ENCODE results near the gene NEDD4L. TPM values are rescaled to one million over a fixed set of nuclear protein-coding genes. Genes with fewer than 3 reads are reported as not detected.
A peak's percentile ranks its signal among the peaks of the same experiment; 100 is the strongest.

The NEDD4L gene
- total and polyA plus RNA-seq, 7 donors, result 14.8 to 28.0 (median 19.6) TPM

- Histone ChIP-seq H3K27me3 (ENCODE audit: insufficient read depth in 3 of 3, low read length in 2 of 3) (no peaks in the 10 kb centered on the region), H3K4me1 (peaks cover 22% of the 10 kb centered on the region), H3K9me3 (no peaks in the 10 kb centered on the region), H3K27ac (no peak overlapping the region), H3K4me3 (no peak overlapping the region), H3K36me3 (ENCODE audit: insufficient read depth in 1 of 2, low read depth in 1 of 2) (peaks cover 0 to 76% of the 10 kb centered on the region in 2 donors)
- intact Hi-C loops (cut with DNase I), result no loop called here
- no peak for TF ChIP-seq CTCF (IDR thresholded peaks at IDR 0.05)
- DNase-seq (no peak), ATAC-seq (no peak)
- 96 to 97% (median 96%) methylated on average over 14 of the region's 14 CpGs for WGBS, 3 donors
Measured at GRCh38 chr18:58386780-58387179, 342.8 kb downstream of the NEDD4L start.

- ATAC-seq (no peak), DNase-seq (no peak)
- 86 to 93% (median 88%) methylated on average over 5 of the region's 5 CpGs for WGBS, 3 donors
- Histone ChIP-seq H3K9me3 (no peaks in the 10 kb centered on the region), H3K27me3 (ENCODE audit: insufficient read depth in 3 of 3, low read length in 2 of 3) (no peaks in the 10 kb centered on the region), H3K27ac (peak overlapping the region; percentile 74), H3K4me3 (no peak overlapping the region), H3K36me3 (ENCODE audit: insufficient read depth in 1 of 2, low read depth in 1 of 2) (peaks cover 0 to 76% of the 10 kb centered on the region in 2 donors), H3K4me1 (peaks cover 27% of the 10 kb centered on the region)
- intact Hi-C loops (cut with DNase I), result no loop called here
- no peak for TF ChIP-seq CTCF (IDR thresholded peaks at IDR 0.05)
Measured at GRCh38 chr18:58387716-58388115, 343.7 kb downstream of the NEDD4L start.

DNA sequence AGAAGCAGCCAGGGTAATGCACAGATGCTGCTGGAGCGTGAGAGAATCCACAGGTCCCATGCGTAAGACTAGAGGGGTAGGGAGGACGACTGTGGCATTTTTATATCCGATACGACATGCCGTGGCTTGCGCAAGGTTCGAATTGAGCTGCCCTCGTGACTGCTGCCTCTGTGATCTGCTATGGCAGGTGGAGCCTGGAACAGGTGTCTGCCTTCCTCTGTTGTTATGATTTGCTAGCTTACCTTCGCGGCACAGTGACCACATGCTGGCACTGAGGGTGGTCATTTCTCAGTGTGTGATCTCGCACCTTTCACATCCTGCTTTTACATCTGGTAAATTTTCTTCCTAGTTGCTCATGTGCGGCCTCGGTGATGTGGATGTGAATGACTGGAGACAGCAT lies 344.7 kb downstream of the NEDD4L start:
- ATAC-seq (peak in 1 of 4 donors; percentile 34), DNase-seq (no peak)
- 70 to 89% (median 72%) methylated on average over 14 of the region's 14 CpGs for WGBS, 3 donors
- Histone ChIP-seq H3K4me3 (no peak overlapping the region), H3K27me3 (ENCODE audit: insufficient read depth in 3 of 3, low read length in 2 of 3) (no peaks in the 10 kb centered on the region), H3K27ac (peak overlapping the region; percentile 74), H3K9me3 (no peaks in the 10 kb centered on the region), H3K4me1 (peaks cover 27% of the 10 kb centered on the region), H3K36me3 (ENCODE audit: insufficient read depth in 1 of 2, low read depth in 1 of 2) (peaks cover 0 to 76% of the 10 kb centered on the region in 2 donors)
- intact Hi-C loops (cut with DNase I), result no loop called here
- TF ChIP-seq CTCF (IDR thresholded peaks at IDR 0.05), result no peak

GRCh38 chr18:58389745-58390144 lies 345.7 kb downstream of the NEDD4L start:
- no peak for ATAC-seq
- intact Hi-C loops (cut with DNase I), result no loop called here
- 52 to 84% (median 58%) methylated on average over 2 of the region's 2 CpGs for WGBS, 3 donors

More at GRCh38 chr18:58389745-58390144, 345.7 kb downstream of the NEDD4L start:
- H3K27me3 ChIP-seq (ENCODE audit: insufficient read depth in 3 of 3, low read length in 2 of 3), result no peaks in the 10 kb centered on the region
- peaks cover 27% of the 10 kb centered on the region for H3K4me1 ChIP-seq
- TF ChIP-seq CTCF (IDR thresholded peaks at IDR 0.05), result no peak
- no peaks in the 10 kb centered on the region for H3K9me3 ChIP-seq
- DNase-seq, result no peak
- H3K27ac ChIP-seq, result peak overlapping the region; percentile 74
- H3K4me3 ChIP-seq, result no peak overlapping the region
- peaks cover 0 to 70% of the 10 kb centered on the region in 2 donors for H3K36me3 ChIP-seq (ENCODE audit: insufficient read depth in 1 of 2, low read depth in 1 of 2)

All from psoas muscle (tissue), 8 donors.